H4 (cell line): ENCODE data around the gene RPA1. TPM values are rescaled to one million over a fixed set of nuclear protein-coding genes. Genes with fewer than 3 reads are reported as not detected.

Experiments used
- DNase-seq: peaks from one replicate; pipeline ENCODE4 v3.0.0-alpha.2; 2015; ENCODE audit warnings: low spot score
- total RNA-seq: library from RNA; depleted of rRNA; stranded (reverse); fragments of >200 nt; shearing (Covaris generic); gene quantifications from 2 replicates; pipeline ENCODE4 v1.2.3, GENCODE V29; 2014

The RPA1 gene
- total RNA-seq, 1 experiment from 2014 or later = 29.0 TPM

DNA sequence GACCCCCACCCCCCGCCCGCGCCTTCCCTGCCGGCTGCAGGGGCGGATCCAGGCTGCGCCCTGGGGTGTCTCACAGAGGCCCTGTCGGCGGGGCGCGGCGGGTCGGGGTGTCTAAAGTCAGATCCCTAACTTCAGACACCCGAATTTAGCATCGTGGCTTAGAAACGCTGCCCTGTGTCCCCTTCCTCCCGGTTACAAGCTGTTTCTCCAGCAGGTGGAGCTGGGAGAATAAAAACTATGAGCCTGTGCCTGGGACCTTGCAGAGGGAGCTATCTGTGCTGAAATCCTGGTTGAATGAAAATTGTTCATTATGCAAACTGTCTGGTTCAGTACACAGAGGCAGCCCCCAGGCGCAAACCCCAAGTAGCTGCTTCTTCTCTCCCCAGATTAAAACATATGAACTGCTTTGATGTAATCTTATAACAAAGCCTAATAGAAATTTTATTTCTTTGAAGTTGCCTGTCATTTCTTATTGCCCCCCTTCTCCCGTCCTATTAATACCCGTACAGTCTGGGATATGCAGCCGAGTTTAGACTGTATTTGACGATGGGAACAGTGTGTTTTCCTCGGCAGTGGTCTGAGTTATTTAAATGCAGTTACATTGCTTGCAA, 79.0 kb downstream of the RPA1 start:
- peak; percentile 57 for DNase-seq

DNA sequence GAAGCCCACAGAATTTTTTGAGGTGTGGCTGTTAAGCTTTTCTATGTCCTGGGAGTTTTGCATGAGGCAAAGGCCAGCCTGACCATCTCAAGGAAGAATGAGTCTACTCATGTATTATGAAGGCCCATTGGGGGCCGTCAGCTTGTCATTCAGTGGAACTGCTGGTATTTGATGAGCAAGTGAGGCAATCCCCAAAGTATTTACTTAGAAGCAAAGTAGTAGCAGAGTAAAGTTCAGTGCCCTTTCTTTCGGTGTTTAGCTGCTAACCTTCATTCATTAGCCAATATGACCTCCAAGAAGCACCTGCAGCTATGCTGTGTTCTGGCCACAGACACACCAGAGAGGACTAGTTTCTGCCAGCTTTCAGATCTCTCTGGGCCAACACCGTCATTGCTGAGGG, 80.2 kb downstream of the RPA1 start:
- no peak for DNase-seq

DNA sequence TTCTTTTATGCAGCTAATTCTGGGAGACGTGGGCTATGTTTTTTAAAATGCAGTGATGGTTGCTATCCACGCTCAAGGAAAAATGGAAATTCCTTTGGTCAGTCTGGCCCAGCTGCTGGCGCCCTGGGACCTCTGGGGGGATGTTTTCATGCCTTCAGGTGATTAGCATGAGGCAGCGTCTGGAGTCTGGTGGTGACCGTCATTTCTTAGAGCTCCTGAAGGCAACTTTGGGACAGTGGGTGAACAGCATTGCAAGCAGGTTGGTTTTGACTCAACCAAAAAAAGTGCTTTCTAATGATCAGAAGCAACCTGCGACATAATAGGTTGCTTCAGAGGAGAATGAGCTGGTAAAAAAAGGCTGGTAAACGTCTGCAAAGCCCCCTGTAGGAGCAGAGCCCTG, 82.3 kb downstream of the RPA1 start:
- DNase-seq = no peak

DNA sequence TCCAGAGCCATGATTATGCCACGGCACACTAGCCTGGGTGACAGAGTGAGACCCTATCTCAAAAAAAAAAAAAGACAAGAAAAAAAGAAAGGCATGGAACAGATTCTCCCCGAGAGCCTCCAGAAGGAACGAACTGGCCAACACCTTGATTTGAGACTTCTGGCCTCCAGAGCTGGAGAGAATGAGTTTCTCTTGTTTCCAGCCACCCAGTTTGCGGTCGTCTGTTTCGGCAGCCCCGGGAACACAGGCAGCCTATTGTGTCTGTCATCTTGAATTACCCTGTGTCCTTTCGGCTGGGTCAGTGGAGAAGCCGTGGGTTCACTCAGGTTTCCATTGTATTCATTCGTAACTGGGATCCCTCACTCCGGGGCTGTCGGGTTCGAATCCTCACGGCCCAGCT, 83.9 kb downstream of the RPA1 start:
- DNase-seq = no peak

DNA sequence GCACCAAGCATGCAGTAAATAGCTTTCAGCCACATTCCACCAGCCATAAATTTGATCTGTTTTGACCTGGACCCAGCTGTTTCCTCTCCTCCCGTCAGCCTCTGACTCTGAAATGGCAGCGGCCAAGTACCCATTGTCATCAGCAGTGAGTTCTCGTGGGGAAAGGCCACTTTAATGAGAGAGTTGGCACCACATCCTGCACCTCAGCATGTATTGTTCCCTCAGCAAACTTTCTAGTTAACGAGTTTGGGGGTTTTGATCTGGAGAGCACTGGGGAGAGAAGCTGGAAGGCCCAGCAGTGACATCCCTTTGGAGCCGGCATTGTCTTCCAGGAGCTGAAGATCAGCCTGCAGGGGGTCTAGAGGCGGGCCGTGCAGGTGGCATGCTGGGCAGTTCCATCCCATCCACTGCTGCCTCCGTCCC, 84.9 kb downstream of the RPA1 start:
- no peak for DNase-seq

DNA sequence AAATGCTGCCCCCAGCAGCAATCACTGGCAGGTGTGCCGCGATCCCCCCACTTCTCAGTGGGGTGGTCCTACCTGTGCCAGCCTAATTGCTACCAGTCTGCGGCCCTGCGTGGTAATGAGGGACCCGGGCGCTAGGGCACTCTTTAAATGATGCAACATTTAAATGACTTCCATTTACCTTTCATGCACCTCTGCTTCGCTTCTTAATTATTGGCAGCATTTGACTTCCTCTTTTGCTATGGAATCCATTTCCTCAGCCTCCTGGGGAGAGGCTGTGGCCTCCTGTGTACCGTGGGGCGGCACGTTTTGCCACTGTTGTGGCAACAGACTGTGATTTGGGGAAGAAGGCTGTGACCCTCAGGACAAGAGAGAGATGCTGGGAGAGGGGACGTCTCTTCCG, 86.1 kb downstream of the RPA1 start:
- DNase-seq = no peak

DNA sequence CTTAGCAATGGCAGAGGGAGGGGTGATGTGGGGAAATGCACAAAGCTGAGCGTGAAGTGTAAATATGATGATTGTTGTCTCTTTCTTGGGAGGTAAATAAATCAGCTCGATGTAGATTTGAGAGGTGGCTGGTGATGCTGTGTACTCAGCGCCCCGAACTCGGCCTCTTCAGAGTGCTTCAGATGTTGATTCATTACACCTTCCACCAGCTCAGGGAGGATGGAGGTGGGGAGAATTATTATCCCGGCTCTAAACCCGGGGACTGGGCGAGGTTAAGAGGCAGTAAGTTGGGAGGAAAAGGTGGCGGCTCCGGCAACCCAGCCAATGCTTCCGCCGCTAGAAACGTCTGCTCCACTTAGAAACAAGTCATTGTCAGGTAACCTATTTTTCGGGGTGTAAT, 86.5 kb downstream of the RPA1 start:
- no peak for DNase-seq

DNA sequence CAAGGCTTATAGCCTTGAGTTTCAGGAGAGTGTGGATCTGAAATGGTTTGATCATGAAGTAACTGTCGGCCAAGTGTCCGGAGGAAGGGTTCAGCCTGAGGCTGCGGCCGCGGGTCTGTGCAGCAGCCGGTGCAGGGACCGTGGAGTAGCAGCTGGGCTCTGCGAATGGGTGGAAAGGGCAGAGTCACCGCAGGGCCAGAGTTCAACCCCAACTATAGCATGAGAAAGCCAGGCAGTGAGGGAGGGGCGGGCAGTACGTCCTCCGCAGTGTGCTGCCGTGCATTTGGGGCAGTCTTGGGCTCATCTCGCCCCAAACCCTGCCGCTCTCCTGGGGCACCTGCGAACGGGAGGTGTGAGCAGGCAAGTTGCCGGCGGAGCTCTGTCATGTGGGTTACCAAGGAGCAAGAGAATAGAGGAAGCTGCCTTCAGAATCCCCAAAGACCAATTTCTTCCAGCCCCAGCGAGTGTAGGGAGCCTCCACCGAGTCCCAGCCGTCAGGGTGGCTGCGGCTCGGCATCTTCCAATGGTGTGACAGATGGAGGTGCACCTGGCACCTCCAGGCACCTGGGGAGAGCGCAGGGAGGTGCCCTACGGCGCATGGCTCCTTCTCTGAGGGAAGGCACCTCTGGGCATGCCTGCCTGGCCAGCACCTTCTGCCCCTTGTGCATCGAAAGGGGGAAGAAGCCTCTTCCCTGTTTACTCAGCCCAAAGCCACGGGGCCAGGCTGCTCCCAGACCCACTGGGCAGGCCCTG, 87.3 kb downstream of the RPA1 start:
- DNase-seq = no peak

DNA sequence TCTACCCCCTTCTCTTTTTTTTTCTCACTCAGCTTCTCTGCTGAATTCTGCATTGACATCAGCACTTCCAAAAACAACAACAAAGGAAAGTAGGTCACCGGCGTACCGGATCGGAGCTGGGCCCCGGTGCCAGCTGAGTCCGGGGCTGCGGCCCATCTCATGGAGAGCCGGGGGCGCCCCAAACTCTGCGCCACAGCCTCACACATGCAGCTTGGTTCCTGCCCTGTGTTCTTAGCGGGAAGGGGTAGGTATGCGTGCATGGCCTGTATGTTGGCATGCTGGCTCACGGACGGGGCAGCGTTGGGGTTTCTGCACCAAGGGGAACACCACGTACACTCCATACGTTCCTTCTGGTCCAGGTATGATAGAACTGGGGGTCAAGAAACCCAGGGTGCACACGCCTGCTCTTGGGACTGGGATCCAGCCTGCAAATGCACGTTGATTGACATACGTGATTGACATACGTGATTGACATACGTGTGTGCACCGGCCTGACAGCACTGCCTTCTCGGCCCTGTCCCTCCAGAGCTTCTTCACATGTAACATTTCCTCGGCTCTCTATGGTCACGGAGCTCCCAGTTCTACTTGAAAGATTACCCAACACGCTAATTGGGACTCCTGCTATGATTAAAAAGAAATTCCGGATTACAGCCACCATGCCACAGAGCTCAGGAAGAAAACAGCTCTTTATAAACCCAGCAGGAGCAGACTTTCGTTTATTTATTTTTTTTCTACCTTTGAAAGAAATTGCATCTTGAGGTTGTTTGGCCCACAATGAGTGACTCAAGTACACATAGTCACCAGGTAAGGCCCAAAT, 88.7 kb downstream of the RPA1 start:
- no peak for DNase-seq

DNA sequence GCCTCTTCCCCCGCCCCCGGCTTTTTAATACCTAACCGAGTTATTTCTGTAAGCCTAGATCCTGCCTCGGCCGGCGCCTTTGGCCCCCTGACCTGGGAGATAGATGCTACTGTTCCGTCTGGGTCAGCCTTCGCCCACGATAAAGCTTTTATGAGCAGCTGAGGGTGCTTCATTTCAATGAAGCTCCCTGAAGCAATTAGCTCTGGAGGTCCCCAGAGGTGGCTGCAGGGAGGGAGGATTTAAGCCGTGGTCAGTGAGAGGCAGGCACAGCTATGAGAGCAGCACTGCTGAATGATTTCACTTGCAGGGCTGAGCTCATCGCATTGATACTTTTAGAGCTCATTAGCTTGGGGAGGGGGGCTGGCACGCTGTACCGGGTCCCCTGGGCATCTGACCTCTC, 89.4 kb downstream of the RPA1 start:
- DNase-seq = no peak

DNA sequence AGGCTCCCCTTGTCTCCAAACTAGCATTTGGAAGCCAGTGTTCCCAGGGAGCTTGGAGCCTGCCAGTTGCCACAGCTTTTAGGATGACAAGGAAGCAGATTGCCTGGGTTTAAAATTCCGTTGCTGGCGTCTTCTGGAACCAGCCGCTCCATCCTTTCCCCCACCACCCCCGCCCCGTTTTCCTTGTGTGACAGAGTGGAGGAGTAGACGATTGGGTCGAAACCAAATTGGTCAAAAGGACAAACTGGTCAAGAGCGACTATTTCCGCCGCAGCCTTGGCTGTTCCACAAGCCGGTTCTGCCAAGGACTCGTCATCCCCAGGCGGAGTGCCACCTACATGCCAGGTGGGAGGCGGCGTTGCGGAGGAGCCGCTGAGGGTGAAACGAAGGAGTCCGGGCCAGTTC, 91.1 kb downstream of the RPA1 start:
- no peak for DNase-seq

DNA sequence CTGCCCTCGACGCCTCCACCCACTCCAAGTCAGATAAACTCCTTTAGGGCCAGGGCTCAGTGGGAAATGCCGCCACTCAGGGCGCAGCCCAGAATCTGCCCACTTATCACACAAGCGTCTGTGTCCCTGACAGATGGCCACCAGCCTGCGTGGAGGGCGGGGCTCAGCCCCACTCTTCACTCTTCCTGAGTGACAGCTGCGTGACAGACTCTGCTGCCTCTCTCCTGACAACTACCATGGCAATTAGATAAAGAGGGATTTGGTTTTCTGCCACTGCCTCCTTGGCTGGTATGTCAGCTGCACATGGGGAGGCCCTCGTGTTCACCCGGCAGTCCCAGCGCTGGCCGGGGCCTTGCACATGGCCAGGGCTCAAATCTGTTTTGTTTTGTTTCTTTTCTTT, 99.2 kb downstream of the RPA1 start:
- DNase-seq = no peak

DNA sequence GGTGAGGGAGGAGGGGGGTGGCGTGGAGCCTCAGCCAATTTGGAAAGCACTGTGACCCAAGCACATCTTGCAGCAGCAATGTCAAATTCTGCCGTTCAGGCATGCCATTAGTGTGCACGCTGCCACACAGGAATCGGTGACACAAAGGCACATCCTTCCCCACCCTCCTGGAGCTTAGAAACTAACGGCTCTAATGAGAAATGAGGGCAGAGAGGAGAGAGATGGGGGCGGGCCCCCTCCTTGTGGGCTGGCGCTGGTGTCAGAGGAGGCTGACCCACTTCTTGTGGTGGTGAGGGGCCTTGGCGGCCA, 100.5 kb downstream of the RPA1 start:
- DNase-seq = no peak

DNA sequence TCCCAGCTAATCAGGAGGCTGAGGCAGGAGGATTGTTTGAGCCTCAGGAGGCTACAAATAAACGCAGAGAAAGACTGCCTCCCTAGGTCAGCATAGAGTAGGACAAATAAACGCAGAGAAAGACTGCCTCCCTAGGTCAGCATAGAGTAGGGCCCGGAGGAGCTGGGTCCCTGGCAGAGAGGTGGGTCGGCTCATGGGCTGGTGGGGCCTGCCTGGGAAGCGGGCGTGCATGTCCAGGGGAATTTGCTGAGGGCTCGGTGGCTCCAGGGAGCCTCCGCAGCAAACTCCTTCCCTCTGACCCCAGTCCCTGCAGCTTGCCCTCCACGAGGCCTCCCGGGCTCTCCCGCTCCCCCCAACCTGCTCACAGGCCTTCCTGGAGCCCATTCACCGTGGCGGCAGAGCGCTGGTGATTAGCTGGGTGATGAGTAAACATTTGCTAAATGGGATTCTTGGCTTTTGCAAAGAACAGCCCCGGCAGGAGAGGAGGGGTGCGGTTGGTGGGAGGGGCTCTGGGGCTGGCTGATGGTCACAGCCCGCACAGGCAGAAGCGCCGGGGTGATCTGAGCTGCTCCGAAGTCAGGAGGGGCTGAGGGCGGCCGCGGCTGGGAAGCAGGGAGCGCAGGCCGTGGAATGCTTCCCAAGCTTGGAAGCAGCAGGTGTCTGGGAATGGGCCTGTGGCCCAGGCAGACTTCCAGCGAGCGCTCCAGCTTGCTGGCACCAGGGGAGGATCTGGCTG, 102.2 kb downstream of the RPA1 start:
- DNase-seq = no peak

DNA sequence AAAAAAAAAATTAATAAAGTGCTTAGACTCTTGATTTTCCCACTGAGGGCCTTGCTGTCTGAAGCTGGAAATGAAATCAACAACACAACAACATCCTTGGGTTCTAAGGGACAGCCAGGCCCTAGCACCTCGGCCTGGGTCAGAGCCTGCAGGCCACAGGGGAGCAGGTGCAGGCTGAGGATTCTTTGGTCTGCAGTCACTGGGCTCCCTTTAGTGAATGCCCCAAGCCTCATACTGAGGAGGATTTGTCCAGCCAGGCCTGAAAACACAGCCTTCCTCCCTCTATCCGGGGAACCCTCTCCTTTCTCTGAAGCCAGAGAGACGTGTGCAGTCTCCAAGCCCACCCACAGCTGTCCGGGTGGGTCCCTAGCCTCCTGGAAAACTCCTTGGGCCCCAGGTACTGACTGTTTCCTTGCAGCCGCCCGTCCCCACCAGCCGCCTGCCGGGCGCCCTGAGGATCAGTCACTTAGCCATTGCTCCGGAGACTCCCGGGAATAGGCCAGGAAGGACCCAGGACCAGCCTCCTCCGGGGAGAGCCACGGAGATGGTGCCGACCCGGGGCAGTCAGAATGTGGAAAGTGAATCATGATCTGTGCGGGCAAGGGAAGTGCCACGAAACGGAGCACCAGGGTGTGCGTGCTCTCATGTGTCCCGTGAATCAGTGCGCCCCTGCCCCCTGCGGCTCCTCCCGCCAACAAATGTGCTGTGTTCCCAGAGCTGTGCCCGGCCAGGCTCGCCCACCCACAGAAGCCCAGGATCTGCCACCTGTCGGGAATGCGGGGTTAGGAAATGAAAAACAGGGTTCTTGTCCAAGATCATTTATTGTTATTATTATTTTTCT, 104.3 kb downstream of the RPA1 start:
- DNase-seq = no peak

DNA sequence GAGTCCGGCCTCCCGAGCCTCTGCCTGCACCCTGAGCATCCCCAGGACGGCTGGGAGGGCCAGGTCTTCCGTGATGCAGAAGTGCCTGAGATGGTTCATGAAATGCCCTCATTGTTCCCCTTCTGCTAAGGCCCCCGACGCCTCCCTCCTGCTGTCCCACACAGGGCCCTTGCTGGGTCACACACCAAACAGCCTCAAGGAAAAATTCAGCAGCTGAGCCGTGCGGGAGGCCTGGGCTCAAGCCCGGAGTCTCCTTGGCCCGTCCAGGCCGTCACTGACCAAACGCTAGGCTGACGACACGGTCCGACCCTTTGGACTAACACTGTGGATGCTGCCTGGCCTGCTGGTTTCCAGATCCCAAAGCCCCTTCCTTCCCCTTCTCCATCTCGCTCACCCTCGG, 105.1 kb downstream of the RPA1 start:
- DNase-seq = no peak

DNA sequence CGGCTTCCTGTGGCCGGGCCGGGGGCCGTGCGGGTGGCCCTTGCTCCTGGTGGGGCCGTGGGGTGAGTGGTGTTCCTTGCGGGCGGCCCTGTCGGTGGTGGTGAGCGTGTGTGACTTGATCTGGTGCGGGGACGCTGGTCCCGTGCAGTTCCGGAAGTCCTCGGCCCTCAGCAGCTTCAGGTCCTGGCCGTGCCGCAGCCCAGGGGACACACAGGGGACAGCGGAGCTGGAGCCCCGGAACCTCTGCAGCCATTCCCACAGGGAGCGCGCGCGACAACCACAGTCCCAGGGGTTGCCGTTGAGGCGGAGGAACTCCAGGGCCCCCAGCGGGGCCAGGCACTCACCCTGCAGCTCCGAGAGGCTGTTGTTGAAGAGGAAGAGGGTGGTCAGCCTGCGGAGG, 107.0 kb downstream of the RPA1 start:
- no peak for DNase-seq

DNA sequence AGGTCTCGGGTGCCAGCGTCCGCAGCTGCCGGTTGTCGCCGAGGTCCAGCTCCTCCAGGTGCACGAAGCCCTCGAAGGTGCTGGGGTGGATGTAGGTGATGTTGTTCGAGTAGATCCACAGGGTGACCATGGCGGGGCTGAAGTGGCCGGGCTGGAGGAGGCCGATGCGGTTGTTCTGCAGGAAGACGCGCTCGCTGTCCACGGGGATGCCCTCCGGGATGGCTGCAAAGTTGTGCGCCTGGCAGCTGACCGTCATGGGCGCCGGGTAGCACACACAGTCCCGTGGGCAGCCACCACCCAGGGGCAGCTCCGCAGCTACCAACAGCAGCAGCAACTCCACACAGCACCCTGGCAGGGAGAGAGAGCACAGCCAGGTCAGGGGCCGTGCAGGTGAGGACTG, 107.7 kb downstream of the RPA1 start:
- DNase-seq = no peak

DNA sequence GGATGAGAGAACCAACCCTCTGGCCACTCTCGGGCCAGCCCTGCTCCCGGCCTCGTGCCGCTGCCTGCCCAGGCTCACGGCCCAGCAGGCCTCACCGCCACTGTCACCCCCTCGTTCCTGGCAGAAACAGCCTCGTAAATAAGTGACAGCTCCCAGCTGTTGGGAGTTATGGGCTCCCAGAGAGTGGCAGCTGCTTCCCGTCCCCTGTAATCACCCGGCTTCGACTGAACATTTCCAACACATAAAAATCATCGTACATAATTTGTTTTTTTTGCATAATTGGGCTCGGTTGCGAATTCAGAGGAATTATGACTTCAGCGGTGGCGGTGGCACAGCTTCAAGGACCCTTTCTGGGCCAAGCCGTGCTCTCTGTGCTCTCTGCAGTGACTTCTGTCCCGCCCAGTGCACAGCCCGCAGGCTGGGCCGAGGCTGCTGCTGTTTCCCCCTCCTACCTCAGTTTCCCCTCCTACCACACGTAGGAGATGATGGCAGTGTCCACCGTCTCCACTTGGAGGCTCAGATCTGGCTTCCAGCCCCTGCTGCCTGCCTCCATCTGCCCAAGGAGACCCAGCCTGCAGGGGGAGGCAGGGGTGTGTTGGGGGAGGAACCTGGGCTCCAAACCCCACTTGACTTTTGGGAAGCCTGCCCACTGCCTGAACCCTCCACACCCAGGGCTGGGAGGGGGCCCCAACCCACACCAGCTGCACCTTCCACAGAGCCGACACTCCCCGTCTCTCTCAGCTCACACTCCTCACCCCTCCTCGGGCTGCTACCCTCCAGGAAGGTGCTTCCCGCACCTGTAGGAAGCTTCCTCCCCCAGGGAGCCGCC, 110.4 kb downstream of the RPA1 start:
- no peak for DNase-seq

DNA sequence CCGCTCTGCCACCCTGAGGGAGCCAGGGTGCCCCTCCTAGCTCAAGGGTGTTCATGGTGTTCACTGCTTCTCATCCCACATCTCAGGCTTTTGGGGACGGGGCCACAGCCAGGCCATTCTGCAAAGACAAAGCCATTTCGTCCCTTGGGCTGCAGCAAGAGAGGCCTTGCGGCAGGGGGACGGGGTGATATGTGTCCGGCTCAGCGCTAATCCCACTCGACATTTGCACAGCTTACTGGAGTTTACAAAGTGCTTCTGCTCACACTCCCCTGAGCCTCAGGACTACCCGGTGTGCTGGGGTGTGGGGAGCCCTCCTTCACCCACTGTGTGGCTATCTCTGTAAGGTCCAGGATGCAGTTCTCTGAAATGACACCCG, 111.0 kb downstream of the RPA1 start:
- no peak for DNase-seq
